ENCODE results near the gene MOGAT3. TPM values are rescaled to one million over a fixed set of nuclear protein-coding genes. Genes with fewer than 3 reads are reported as not detected.
A peak's percentile ranks its signal among the peaks of the same experiment; 100 is the strongest.

The MOGAT3 gene
- total RNA-seq, 6 donors from 2014 or later, result not detected

GRCh38 chr7:101160910-101161309 is 39.9 kb downstream of the MOGAT3 start:
- H3K36me3 ChIP-seq, result peaks cover 0 to 47% (median 20%) of the 10 kb centered on the region in 4 donors
- H3K9me3 ChIP-seq, result no peaks in the 10 kb centered on the region
- ATAC-seq (ENCODE audit: low FRiP score in 2 of 2), result no peak

GRCh38 chr7:101159696-101160674 is 40.9 kb downstream of the MOGAT3 start:
- peaks cover 0 to 47% (median 20%) of the 10 kb centered on the region in 4 donors for H3K36me3 ChIP-seq
- H3K4me1 ChIP-seq, result peaks cover 34 to 40% (median 34%) of the 10 kb centered on the region in 4 donors
- TF ChIP-seq, protein P1, sequence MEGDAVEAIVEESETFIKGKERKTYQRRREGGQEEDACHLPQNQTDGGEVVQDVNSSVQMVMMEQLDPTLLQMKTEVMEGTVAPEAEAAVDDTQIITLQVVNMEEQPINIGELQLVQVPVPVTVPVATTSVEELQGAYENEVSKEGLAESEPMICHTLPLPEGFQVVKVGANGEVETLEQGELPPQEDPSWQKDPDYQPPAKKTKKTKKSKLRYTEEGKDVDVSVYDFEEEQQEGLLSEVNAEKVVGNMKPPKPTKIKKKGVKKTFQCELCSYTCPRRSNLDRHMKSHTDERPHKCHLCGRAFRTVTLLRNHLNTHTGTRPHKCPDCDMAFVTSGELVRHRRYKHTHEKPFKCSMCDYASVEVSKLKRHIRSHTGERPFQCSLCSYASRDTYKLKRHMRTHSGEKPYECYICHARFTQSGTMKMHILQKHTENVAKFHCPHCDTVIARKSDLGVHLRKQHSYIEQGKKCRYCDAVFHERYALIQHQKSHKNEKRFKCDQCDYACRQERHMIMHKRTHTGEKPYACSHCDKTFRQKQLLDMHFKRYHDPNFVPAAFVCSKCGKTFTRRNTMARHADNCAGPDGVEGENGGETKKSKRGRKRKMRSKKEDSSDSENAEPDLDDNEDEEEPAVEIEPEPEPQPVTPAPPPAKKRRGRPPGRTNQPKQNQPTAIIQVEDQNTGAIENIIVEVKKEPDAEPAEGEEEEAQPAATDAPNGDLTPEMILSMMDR (IDR thresholded peaks at IDR 0.05), result no peak
- no peak for TF ChIP-seq POLR2A (IDR thresholded peaks at IDR 0.05)
- no peak for TF ChIP-seq POLR2AphosphoS5 (IDR thresholded peaks at IDR 0.05)
- no peak for TF ChIP-seq EP300 (IDR thresholded peaks at IDR 0.05)
- no peak overlapping the region for H3K4me3 ChIP-seq
- no peaks in the 10 kb centered on the region for H3K9me3 ChIP-seq
- ATAC-seq (ENCODE audit: low FRiP score in 2 of 2) (no peak), DNase-seq (no peak)
- no peak overlapping the region for H3K27ac ChIP-seq
- 79 to 85% methylated on average over 28 to 29 of the region's 31 CpGs for WGBS, 2 donors
- H3K27me3 ChIP-seq, result peaks cover 0 to 26% (median 20%) of the 10 kb centered on the region in 4 donors

More at GRCh38 chr7:101160910-101161309, 39.9 kb downstream of the MOGAT3 start:
- no peak overlapping the region for H3K27ac ChIP-seq
- DNase-seq, result no peak
- TF ChIP-seq POLR2A (IDR thresholded peaks at IDR 0.05), result no peak
- no peak for TF ChIP-seq EP300 (IDR thresholded peaks at IDR 0.05)
- no peak for TF ChIP-seq POLR2AphosphoS5 (IDR thresholded peaks at IDR 0.05)
- H3K27me3 ChIP-seq, result peaks cover 0 to 33% (median 23%) of the 10 kb centered on the region in 4 donors
- no peak overlapping the region for H3K4me3 ChIP-seq
- H3K4me1 ChIP-seq, result peaks cover 37 to 40% (median 38%) of the 10 kb centered on the region in 4 donors

GRCh38 chr7:101156866-101157589 is 43.8 kb downstream of the MOGAT3 start:
- H3K27ac ChIP-seq, result no peak overlapping the region
- peaks cover 0 to 47% (median 20%) of the 10 kb centered on the region in 4 donors for H3K36me3 ChIP-seq
- peaks cover 7 to 21% (median 10%) of the 10 kb centered on the region in 4 donors for H3K4me1 ChIP-seq
- ATAC-seq (ENCODE audit: low FRiP score in 2 of 2) (no peak), DNase-seq (no peak)
- 91 to 93% methylated on average over 14 of the region's 14 CpGs for WGBS, 2 donors
- H3K4me3 ChIP-seq, result no peak overlapping the region
- H3K9me3 ChIP-seq, result no peaks in the 10 kb centered on the region
- H3K27me3 ChIP-seq, result no peaks in the 10 kb centered on the region
- TF ChIP-seq POLR2AphosphoS5 (IDR thresholded peaks at IDR 0.05) (no peak), EP300 (IDR thresholded peaks at IDR 0.05) (no peak), POLR2A (IDR thresholded peaks at IDR 0.05) (no peak)
- TF ChIP-seq, protein P1 (IDR thresholded peaks at IDR 0.05), result no peak

- WGBS, 2 donors, result 79 to 83% methylated on average over 6 of the region's 6 CpGs
- TF ChIP-seq EP300 (IDR thresholded peaks at IDR 0.05), result no peak
- no peak for TF ChIP-seq POLR2A (IDR thresholded peaks at IDR 0.05)
- TF ChIP-seq POLR2AphosphoS5 (IDR thresholded peaks at IDR 0.05), result no peak
- TF ChIP-seq, protein P1 (IDR thresholded peaks at IDR 0.05), result no peak
- peaks cover 7 to 21% (median 10%) of the 10 kb centered on the region in 4 donors for H3K4me1 ChIP-seq
- DNase-seq, result no peak
- H3K27ac ChIP-seq, result no peak overlapping the region
- ATAC-seq (ENCODE audit: low FRiP score in 2 of 2), result no peak
- H3K4me3 ChIP-seq, result no peak overlapping the region
- no peaks in the 10 kb centered on the region for H3K27me3 ChIP-seq
- peaks cover 0 to 44% (median 20%) of the 10 kb centered on the region in 4 donors for H3K36me3 ChIP-seq
- H3K9me3 ChIP-seq, result no peaks in the 10 kb centered on the region
Measured at GRCh38 chr7:101156277-101156676, 44.6 kb downstream of the MOGAT3 start.

GRCh38 chr7:101155303-101155702 is 45.5 kb downstream of the MOGAT3 start:
- peak overlapping the region in 1 of 4 donors; percentile 79 for H3K27ac ChIP-seq
- peak overlapping the region; percentile 78 to 98 (median 90) for H3K4me3 ChIP-seq
- no peaks in the 10 kb centered on the region for H3K9me3 ChIP-seq
- TF ChIP-seq EP300 (IDR thresholded peaks at IDR 0.05) (no peak), POLR2AphosphoS5 (IDR thresholded peaks at IDR 0.05) (no peak), POLR2A (IDR thresholded peaks at IDR 0.05) (no peak)
- TF ChIP-seq, protein P1 (IDR thresholded peaks at IDR 0.05), result no peak
- ATAC-seq (ENCODE audit: low FRiP score in 2 of 2) (no peak), DNase-seq (no peak)
- H3K27me3 ChIP-seq, result no peaks in the 10 kb centered on the region
- 58 to 60% methylated on average over 4 of the region's 4 CpGs for WGBS, 2 donors
- H3K36me3 ChIP-seq, result peaks cover 0 to 36% (median 19%) of the 10 kb centered on the region in 4 donors
- H3K4me1 ChIP-seq, result peaks cover 7 to 21% (median 10%) of the 10 kb centered on the region in 4 donors
